Tibial nerve (tissue), 4 donors: ENCODE measurements around the gene PRR16. TPM values are rescaled to one million over a fixed set of nuclear protein-coding genes. Genes with fewer than 3 reads are reported as not detected.

Experiments
- DNase-seq, 2 donors: peaks; one replicate each; pipeline ENCODE4 v3.0.0-alpha.2; 2019; ENCODE audit warnings: low spot score in 2 of 2
- H3K27ac ChIP-seq, 4 donors: fragments of 200-600 bp; sonication (generic) in 3 of 4; one replicate each; pipeline ENCODE4 v1.5.1; 2017 to 2019; ENCODE audit warnings: mild to moderate bottlenecking in 1 of 4
- H3K27me3 ChIP-seq, 2 donors: fragments of 200-600 bp; sonication (generic) in 1 of 2; one replicate each; pipeline versions ENCODE4 v1.5.1 to v1.6.0; 2017 to 2019
- H3K36me3 ChIP-seq, 3 donors: fragments of 200-600 bp; sonication (generic); one replicate each; pipeline ENCODE4 v1.5.1; 2018 to 2019
- H3K4me1 ChIP-seq, 4 donors: fragments of 200-600 bp; sonication (generic) in 3 of 4; one replicate each; pipeline ENCODE4 v1.5.1; 2017 to 2019
- H3K4me3 ChIP-seq, 4 donors: fragments of 200-600 bp; sonication (generic) in 3 of 4; one replicate each; pipeline ENCODE4 v1.5.1; 2017 to 2019; ENCODE audit warnings: mild to moderate bottlenecking in 1 of 4, moderate library complexity in 1 of 4
- H3K9me3 ChIP-seq, 4 donors: fragments of 200-600 bp; sonication (generic) in 3 of 4; one replicate each; pipeline ENCODE4 v1.5.1; 2017 to 2019
- EP300 ChIP-seq, 2 donors: sonication (generic); formaldehyde crosslinking; IDR thresholded peaks; one replicate each; pipeline ENCODE4 v1.6.1; 2017; ENCODE audit warnings: antibody characterized with exemption in 2 of 2, mild to moderate bottlenecking in 1 of 2
- POLR2A ChIP-seq, 2 donors: fragments of 450-650 bp; IDR thresholded peaks; one replicate each; pipeline ENCODE4 v1.6.1; 2017; ENCODE audit warnings: antibody characterized with exemption in 2 of 2, mild to moderate bottlenecking in 2 of 2, moderate library complexity in 2 of 2
- WGBS, 2 donors: methylation state at CpG; one replicate each; pipeline ENCODE4 v1.1.5; 2018; 5-methylcytosine and 5-hydroxymethylcytosine counted together
- total RNA-seq, 4 donors: library from RNA; depleted of rRNA; stranded (reverse); fragments of >200 nt; gene quantifications; one replicate each; pipeline ENCODE4 v1.1.0, GENCODE V29; 2016
- TF ChIP-seq, protein P1 (sequence below), 5 experiments: fragments of 200-600 bp in 3 of 5; fragments of 450-650 bp in 2 of 5; sonication (generic) in 3 of 5; IDR thresholded peaks; one replicate each; pipeline ENCODE4 v1.5.1; 2016 to 2019; ENCODE audit warnings: antibody characterized with exemption in 5 of 5, mild to moderate bottlenecking in 3 of 5, moderate library complexity in 2 of 5

PRR16 gene
- total RNA-seq, 4 donors from 2014 or later, result 2.1 to 5.1 (median 2.5) TPM; not detected in 1

DNA sequence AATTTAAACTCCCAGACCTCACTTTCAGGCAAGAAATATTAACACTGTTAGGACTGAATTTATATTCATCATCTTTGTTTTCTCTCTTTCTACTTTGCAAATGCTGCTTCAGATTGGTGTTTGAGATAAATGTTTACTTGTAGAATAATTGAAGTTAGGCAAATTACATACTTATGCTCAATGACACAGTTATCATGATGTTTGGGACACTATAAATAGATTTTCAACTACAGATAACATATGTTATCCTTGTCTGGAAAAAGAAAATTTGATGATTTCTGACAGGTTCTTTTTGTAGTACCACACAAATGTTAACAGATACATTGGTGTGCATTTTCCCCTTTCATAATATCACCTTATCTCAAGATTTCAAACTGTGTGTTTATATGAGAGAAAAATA, 7.9 kb downstream of the PRR16 start:
- Histone ChIP-seq H3K4me3 (no peak overlapping the region), H3K9me3 (no peaks in the 10 kb centered on the region), H3K27me3 (no peaks in the 10 kb centered on the region), H3K36me3 (no peaks in the 10 kb centered on the region), H3K27ac (no peak overlapping the region), H3K4me1 (no peaks in the 10 kb centered on the region)
- no peak for TF ChIP-seq EP300 (IDR thresholded peaks at IDR 0.05)
- TF ChIP-seq, protein P1, sequence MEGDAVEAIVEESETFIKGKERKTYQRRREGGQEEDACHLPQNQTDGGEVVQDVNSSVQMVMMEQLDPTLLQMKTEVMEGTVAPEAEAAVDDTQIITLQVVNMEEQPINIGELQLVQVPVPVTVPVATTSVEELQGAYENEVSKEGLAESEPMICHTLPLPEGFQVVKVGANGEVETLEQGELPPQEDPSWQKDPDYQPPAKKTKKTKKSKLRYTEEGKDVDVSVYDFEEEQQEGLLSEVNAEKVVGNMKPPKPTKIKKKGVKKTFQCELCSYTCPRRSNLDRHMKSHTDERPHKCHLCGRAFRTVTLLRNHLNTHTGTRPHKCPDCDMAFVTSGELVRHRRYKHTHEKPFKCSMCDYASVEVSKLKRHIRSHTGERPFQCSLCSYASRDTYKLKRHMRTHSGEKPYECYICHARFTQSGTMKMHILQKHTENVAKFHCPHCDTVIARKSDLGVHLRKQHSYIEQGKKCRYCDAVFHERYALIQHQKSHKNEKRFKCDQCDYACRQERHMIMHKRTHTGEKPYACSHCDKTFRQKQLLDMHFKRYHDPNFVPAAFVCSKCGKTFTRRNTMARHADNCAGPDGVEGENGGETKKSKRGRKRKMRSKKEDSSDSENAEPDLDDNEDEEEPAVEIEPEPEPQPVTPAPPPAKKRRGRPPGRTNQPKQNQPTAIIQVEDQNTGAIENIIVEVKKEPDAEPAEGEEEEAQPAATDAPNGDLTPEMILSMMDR (IDR thresholded peaks at IDR 0.05), result no peak
- no peak for TF ChIP-seq POLR2A (IDR thresholded peaks at IDR 0.05)
- no peak for DNase-seq

DNA sequence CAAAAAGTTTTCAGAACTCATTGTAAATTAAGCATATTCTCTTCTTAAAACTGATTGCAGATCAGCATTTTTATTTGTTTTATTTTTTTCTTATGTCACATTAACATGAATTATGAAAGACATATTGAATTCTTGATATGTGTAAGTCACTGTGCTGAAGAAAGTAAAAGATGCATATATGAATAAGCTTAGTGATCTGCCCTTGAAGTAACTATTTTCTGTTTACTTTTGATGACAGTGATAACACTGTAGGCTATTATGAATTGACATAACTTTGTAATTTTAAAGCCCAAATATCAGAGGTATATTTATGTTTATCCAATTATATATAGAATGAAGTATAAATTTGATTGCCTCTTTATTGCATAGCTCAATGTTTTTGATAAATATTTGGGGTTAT, 8.8 kb downstream of the PRR16 start:
- Histone ChIP-seq H3K27ac (no peak overlapping the region), H3K36me3 (no peaks in the 10 kb centered on the region), H3K9me3 (no peaks in the 10 kb centered on the region), H3K4me3 (no peak overlapping the region), H3K4me1 (no peaks in the 10 kb centered on the region), H3K27me3 (no peaks in the 10 kb centered on the region)
- DNase-seq, result no peak
- no peak for TF ChIP-seq EP300 (IDR thresholded peaks at IDR 0.05)
- no peak for TF ChIP-seq POLR2A (IDR thresholded peaks at IDR 0.05)
- TF ChIP-seq, protein P1 (IDR thresholded peaks at IDR 0.05), result no peak

GRCh38 chr5:120473332-120473731, 9.2 kb downstream of the PRR16 start:
- H3K9me3 ChIP-seq, result no peaks in the 10 kb centered on the region
- TF ChIP-seq POLR2A (IDR thresholded peaks at IDR 0.05) (no peak), EP300 (IDR thresholded peaks at IDR 0.05) (no peak)
- TF ChIP-seq, protein P1 (IDR thresholded peaks at IDR 0.05), result no peak
- no peak for DNase-seq
- no peak overlapping the region for H3K4me3 ChIP-seq
- H3K27ac ChIP-seq, result no peak overlapping the region
- no peaks in the 10 kb centered on the region for H3K4me1 ChIP-seq
- 44 to 51% methylated on average over 2 of the region's 2 CpGs for WGBS, 2 donors
- no peaks in the 10 kb centered on the region for H3K36me3 ChIP-seq
- no peaks in the 10 kb centered on the region for H3K27me3 ChIP-seq

- WGBS, 2 donors, result 74 to 88% methylated on average over 1 of the region's 1 CpG
- DNase-seq, result no peak
- Histone ChIP-seq H3K36me3 (no peaks in the 10 kb centered on the region), H3K9me3 (no peaks in the 10 kb centered on the region), H3K27me3 (no peaks in the 10 kb centered on the region), H3K27ac (no peak overlapping the region), H3K4me3 (no peak overlapping the region), H3K4me1 (no peaks in the 10 kb centered on the region)
- no peak for TF ChIP-seq POLR2A (IDR thresholded peaks at IDR 0.05)
- no peak for TF ChIP-seq EP300 (IDR thresholded peaks at IDR 0.05)
- TF ChIP-seq, protein P1 (IDR thresholded peaks at IDR 0.05), result no peak
Observed at GRCh38 chr5:120476063-120476462, 12.0 kb downstream of the PRR16 start.

DNA sequence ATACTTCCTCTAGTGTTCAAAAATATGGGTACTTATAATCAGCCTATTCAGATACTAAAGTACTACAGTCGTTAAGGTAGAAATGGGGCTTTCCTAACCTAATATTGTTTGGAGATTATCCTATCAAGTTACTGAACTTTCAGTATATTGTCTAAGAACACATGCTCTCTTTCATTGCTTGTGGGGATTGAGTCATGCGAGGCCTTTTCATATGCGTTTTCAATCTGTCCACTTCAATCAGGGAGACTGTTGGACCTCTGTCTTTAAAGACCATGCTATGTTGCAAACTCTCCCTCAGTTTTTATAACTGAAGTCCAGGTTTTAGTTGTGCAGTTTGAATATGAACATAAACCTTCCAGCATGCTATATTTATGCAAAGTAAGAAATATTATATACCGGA, 15.0 kb downstream of the PRR16 start:
- Histone ChIP-seq H3K27me3 (no peaks in the 10 kb centered on the region), H3K27ac (no peak overlapping the region), H3K4me1 (no peaks in the 10 kb centered on the region), H3K4me3 (no peak overlapping the region), H3K9me3 (no peaks in the 10 kb centered on the region), H3K36me3 (no peaks in the 10 kb centered on the region)
- no peak for DNase-seq
- TF ChIP-seq, protein P1 (IDR thresholded peaks at IDR 0.05), result no peak
- TF ChIP-seq EP300 (IDR thresholded peaks at IDR 0.05), result no peak
- TF ChIP-seq POLR2A (IDR thresholded peaks at IDR 0.05), result no peak
- WGBS, 2 donors, result 49 to 55% methylated on average over 4 of the region's 4 CpGs
